GM19238 (cell line): ENCODE measurements around the gene RPS16.

Experiments used
- DNase-seq: peaks from one replicate; pipeline ENCODE4 v3.0.0; 2011; ENCODE audit warnings: low spot score; ENCODE audit not compliant: insufficient read length

RPS16 gene

GRCh38 chr19:39422020-39422419 is 13.7 kb downstream of the RPS16 start:
- DNase-seq: no peak

DNA sequence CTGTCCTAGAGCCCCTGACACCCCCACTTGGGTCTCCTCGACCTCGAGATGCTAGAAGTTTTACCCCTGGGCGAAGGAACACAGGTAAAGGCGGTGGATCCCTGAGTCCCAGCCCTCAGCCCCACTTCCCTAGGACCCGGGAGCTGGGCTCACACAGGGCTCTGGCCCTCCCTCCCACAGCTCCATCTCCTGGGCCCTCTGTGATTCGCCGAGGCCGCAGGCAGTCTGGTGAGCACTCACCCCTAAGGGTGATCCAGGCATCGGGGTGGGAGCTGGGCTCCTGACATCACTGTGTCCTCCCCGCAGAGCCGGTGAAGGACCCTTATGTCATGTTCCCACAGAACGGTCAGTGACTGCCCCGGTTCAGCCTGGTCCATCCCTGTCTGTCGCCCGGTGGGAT is 15.0 kb downstream of the RPS16 start:
- no peak for DNase-seq

DNA sequence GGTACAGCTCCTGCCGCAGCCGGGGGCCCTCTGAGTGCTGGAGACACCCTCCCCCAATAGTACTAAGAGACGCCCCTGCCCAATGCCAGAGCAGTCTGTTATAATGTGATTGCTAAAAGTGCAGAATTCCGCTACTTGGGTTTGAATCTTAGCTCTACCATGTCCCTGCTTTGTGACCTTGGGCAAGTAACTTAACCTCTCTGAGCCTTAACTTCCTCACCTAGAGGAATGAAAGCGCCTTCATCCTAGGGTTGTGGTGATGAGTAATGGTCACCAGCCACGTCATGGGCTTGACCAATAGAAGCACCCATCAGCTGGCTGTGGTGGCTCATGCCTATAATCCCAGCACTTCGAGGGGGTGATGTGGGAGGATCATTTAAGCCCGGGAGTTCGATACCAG is 16.7 kb downstream of the RPS16 start:
- DNase-seq: no peak

GRCh38 chr19:39417463-39418181 is 18.1 kb downstream of the RPS16 start:
- DNase-seq: no peak

GRCh38 chr19:39416152-39417120 is 19.3 kb downstream of the RPS16 start:
- no peak for DNase-seq

DNA sequence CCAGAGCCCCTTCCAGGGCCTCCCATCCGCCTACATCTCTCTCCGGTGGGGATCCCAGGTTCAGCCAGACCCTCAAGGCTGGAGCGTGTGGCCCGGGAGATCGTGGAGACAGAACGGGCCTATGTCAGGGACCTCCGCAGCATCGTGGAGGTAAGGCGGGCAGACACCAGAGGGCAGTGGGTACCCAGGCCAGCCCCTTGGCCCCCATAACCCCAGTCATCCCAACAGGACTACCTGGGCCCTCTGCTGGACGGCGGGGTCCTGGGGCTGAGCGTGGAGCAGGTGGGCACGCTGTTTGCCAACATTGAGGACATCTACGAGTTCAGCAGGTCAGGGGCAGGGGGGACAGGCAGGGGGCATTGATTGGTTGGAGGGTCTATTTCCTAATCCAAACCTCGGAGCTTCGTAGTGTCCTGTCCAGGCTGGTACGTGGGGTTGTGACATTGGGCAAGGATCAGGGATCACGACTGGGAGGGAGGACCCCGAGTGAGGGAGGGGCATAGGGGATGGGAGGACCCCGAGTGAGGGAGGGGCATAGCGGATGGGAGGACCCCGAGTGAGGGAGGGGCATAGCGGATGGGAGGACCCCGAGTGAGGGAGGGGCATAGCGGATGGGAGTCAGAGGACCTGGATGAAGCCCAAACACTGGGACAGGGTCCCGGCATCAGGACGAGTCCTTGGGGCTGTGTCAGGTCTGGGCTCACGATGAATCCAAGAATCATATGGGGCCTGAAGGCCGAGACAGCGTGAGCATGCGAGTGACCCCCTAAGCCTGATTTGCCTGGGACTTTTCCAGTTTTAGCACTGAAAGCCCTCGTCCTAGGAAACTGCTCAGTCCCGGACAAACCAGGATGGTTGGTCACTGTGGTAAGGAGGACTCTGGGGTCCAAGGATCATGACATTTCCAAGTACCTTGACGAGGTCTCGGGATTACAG is 20.4 kb downstream of the RPS16 start:
- DNase-seq: no peak

DNA sequence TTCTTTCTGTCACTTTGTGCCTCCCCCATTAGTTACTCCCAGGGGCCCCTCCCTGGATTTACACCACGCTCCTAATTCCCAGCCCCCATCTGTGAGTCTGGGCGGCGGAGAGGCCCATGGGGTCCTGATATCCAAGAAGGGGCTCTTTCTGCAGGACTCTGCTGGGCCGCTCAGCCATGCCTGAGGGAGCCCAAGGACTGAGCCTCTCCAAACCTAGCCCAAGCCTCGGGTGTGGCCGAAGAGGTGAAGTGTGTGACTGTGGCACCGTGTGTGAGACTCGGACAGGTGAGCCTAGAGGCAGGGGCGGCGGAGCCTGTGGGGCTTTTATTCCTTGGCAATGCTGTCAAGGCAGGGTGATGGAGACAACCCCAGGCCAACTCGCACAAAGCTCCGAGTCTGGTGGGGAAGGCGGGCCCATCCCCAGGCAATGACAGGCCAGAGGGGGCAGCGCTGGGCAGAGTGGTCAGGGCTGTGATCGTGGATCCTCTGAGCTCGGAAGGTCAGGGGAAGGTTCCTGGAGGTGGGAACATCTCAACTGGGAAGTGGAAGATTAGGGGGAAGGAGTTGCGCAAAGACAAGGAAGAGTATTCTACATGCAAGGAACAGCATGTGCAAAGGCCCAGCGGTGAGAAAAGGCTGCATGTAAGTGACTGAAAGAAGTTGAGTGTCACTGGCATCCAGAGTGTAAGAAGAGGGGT is 21.7 kb downstream of the RPS16 start:
- no peak for DNase-seq

DNA sequence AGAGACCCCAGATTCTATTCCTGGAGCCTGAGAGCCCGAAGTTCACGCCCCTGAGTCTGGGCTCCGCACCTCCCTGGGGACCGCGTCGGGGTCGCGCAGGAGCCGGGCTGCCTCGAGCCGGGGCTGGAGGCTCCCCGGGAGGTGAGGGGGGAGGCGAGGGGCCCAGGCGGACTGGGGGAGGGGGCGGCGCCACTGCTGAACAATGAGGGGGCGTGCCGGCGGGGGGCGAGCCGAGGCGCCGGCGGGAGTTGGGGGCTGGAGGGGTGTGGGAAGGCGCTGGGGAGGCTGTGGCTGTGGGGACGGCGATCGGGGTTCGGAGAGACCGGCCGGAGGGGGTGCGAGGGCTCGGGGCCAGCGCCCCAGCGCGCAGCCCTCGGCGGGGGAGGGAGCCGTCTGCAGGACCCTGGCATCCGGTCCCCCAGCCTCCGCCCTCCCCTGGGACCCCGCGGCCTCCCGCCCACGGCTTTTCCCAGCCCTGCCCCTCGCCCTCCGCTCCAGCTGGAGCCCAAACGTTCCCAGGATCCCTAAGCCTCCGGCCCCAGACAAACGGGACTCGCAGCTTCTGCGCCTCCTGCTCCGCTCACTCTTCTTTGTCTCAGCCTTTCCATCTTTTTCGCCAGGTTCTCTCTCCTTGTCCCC is 22.4 kb downstream of the RPS16 start:
- no peak for DNase-seq

- no peak for DNase-seq
Measured at GRCh38 chr19:39412867-39413271, 22.9 kb downstream of the RPS16 start.

DNA sequence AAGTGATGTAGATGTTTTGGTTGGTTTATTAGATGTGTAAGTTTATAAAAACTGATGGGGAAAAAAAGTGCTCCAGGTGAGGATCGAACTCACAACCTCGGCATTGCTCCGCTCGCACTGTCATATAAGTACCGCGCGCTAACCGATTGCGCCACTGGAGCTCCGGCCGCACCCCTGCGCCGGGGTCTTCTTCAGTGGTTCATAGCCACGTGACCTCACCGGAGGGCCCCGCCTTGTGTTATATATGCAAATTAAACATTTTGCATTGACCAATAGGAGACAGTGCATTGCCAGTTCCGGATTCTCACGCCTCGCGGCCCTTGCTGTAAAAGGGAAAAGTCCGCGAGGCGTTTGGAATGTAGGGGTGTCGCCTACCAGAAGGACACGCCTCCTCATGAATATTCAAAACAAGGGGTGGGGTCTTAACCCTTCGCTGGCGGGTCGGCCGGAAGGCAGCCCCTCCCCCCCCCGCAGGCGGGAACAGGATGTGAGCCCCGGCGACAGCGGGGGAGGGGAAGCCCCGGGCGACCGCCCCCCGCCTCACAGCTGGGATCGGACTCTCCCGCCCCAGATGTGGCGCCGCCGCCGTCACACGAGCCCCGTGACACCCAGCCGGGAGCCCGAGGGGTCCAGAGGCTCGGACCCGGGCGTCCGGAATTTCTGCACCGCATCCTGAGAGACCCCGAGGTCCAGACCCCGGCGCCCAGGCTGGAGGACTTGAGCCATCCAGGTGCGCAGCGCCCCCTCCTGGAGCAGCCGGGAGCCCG is 23.5 kb downstream of the RPS16 start, which contains the start of gene PLEKHG2:
PLEKHG2 (plus strand) TSS at position 570 of the 767 bp plus-strand sequence. CDS start 1,418 bp downstream, outside the sequence.
- DNase-seq: peak; percentile 95

- no peak for DNase-seq
Measured at GRCh38 chr19:39411832-39412099, 24.0 kb downstream of the RPS16 start.

DNA sequence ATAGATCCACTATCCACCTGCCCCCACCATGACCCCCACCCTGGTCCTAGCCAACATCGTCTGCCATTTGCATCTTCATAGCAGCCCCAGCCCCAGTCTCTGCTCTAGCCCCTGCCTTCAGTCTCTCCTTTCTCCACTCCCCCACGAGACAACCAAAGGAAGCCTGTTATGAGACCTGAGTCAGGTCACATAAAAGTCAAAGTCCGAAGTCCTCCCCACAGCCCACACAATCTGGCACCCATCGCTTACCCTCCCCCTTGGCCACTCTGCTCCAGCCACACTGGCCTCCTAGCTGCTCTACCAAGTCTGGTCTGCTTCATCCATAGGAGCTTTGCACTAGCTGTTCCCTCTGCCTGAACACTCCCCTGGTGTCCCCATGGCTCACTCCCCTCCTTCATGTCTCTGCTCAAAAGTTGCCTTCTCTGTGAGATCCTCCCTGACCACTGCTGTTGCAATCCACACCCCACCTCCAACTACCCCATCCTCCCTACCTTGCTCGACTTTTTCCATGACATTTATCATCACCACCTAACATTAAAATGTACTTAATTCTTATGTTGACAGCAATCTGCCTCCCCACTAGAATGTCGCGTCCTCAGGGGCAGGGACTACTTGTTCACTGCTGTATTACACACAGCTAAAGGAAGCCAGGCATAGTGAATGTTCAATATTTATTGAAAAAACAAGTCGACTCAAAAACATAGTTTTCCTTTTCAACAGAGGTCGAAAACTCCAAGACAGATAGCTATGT is 24.5 kb downstream of the RPS16 start:
- no peak for DNase-seq

DNA sequence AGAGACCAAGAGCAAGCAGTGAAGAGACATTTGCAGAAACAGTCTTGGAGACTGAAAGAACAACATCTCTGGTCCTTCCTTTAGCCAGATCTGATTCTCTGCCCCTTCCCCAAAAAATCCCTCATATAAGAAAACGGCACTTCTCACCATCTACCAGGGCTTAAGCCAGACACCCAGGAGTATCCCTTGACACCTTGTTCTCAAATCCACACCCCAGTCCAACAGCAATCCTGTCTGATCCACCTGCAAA is 25.0 kb downstream of the RPS16 start:
- no peak for DNase-seq

DNA sequence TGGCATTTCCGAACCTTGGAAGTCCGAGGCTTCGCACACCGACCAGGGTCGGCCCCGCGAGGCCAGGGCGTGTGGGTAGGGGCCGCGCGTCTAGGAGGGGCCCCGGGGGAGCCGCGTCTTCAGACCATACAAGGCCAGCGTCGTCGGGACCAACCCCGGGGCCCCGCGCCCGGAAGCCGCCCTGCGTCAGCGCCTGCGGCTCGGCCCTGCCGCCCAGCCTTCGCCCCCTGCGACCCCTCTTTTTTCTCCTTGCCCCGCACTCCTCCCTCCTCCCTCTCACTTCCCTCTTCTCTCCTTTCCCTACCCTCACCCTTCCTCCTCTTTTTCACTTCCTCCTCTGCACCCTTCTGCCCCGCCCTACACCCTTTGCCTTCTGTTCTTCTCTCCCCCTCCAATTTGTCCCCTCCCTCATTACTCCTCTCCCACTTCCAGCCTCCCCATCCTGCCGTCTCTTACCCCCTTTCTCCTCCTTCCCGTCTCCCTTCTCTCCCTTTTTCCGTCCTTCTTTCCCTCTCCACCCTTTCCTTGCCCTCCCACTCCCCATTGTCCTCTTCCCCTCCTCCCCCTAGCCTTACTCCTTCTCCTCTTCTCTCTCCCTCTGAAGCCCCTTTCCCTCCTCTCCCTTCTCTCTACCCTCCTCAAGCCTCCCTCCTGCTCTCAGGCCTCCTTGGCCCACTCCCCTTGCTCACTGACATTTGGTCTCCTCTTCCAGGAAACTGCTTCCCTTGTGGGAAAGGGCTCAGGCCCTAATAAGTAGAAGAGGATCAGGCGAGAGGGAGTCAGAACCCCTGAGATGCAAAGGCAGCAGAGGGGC is 25.5 kb downstream of the RPS16 start:
- no peak for DNase-seq

DNA sequence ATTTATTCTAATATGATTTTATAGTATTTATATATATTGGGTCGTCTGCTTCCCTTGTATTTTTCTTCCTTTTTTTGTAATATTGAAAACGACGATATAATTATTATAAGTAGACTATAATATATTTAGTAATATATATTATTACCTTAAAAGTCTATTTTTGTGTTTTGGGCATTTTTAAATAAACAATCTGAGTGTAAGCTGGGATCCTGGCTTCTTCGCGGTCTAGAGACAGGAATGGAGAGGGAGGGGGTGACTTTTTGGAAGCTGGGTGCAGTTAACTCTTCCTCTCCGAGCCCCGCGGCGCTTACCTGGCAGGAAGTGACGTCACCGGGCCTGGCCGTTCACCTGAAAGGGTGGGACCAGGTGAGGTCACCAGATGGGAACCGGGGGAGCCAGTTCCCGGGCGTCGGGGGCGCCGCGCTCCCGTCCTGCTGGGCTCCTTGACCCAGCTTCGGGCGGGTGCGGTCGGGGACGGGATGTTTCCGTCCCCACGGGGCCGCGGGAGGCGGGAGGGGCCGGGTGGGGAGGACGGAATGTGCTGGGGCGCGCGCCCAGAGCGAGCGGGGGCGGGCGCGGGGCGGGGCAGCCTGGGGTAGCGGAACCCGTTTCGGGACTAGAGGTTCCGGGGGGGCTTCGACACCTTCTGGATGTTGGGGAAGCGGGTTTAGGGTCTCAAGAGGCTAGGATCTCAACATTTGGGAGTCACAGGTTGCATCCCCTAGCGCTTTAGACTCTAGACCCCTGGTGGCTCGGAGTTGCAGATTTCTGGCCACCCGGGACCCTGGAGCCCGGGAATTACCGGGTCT is 26.3 kb downstream of the RPS16 start:
- no peak for DNase-seq

GRCh38 chr19:39408392-39409207 is 27.1 kb downstream of the RPS16 start:
- no peak for DNase-seq
